SU-DHL-6 (cell line): ENCODE results near the gene GAB2.

ENCODE experiments used
- H2AFZ ChIP-seq: fragments of 200-600 bp; sonication (generic); 2 replicates; pipeline ENCODE4 v1.6.1; 2014; ENCODE audit warnings: low read depth, mild to moderate bottlenecking, moderate library complexity, mixed read lengths, antibody characterized with exemption, low read length; ENCODE audit not compliant: severe bottlenecking
- H3F3A ChIP-seq: fragments of 200-600 bp; shearing (Covaris generic); 2 replicates; pipeline ENCODE4 v1.6.0; 2016; ENCODE audit warnings: antibody characterized with exemption, mild to moderate bottlenecking; ENCODE audit not compliant: insufficient read depth
- H3K27ac ChIP-seq: fragments of 200-600 bp; sonication (generic); 2 replicates; pipeline ENCODE4 v1.5.1; 2016; ENCODE audit warnings: low read depth, mild to moderate bottlenecking, low read length, moderate library complexity, mixed read lengths
- H3K27me3 ChIP-seq: fragments of 200-600 bp; sonication (generic), shearing (Covaris generic); 2 replicates; pipeline ENCODE4 v1.6.0; 2014; ENCODE audit warnings: mild to moderate bottlenecking, low read length
- H3K36me3 ChIP-seq: fragments of 200-600 bp; sonication (generic); 2 replicates; pipeline ENCODE4 v1.6.1; 2014; ENCODE audit warnings: mild to moderate bottlenecking, low read length, mixed read lengths
- H3K4me2 ChIP-seq: fragments of 300-600, 200-600 bp; shearing (Covaris generic), sonication (generic); 2 replicates; pipeline ENCODE4 v1.6.0; 2014; ENCODE audit warnings: low read length, low read depth, mild to moderate bottlenecking; ENCODE audit not compliant: poor library complexity, severe bottlenecking
- H3K4me3 ChIP-seq: fragments of 200-600 bp; sonication (generic); 2 replicates; pipeline ENCODE4 v1.5.1; 2014; ENCODE audit warnings: antibody characterized with exemption, low read length, mild to moderate bottlenecking, mixed read lengths; ENCODE audit not compliant: insufficient read depth, poor library complexity, severe bottlenecking
- H3K79me2 ChIP-seq: fragments of 200-600 bp; sonication (generic); 2 replicates; pipeline ENCODE4 v1.6.1; 2014; ENCODE audit warnings: mild to moderate bottlenecking, low read length, moderate library complexity; ENCODE audit not compliant: insufficient read depth
- H3K9ac ChIP-seq: fragments of 200-600 bp; sonication (generic); 2 replicates; pipeline ENCODE4 v1.7.0; 2014; ENCODE audit warnings: mild to moderate bottlenecking, low read length
- H3K9me2 ChIP-seq: fragments of 200-600 bp; sonication (generic); replicated peaks from 2 replicates; pipeline ENCODE4 v1.6.1; 2014; ENCODE audit warnings: low read length; ENCODE audit not compliant: insufficient read depth
- H3K9me3 ChIP-seq: fragments of 200-600 bp; sonication (generic); 2 replicates; pipeline ENCODE4 v1.6.1; 2014; ENCODE audit warnings: low read length, mixed read lengths; ENCODE audit not compliant: insufficient read depth
- H4K20me1 ChIP-seq: fragments of 200-600 bp; sonication (generic); 2 replicates; pipeline ENCODE4 v1.6.1; 2014; ENCODE audit warnings: low read depth, mild to moderate bottlenecking, antibody characterized with exemption, low read length, moderate library complexity, mixed read lengths
- EZH2phosphoT487 ChIP-seq: fragments of 200-600 bp; sonication (generic), shearing (Covaris generic); conservative IDR thresholded peaks from 2 replicates; pipeline ENCODE4 v1.6.1; 2018; ENCODE audit warnings: mild to moderate bottlenecking, antibody characterized with exemption, low read length, moderate library complexity, mixed read lengths
- TF ChIP-seq, protein P1 (sequence below): fragments of 200-600 bp; sonication (generic); IDR thresholded peaks from one replicate; pipeline ENCODE4 v1.5.1; 2017; ENCODE audit warnings: antibody characterized with exemption, mild to moderate bottlenecking, low read length, moderate library complexity; ENCODE audit not compliant: insufficient read depth, poor library complexity, severe bottlenecking

The GAB2 gene

DNA sequence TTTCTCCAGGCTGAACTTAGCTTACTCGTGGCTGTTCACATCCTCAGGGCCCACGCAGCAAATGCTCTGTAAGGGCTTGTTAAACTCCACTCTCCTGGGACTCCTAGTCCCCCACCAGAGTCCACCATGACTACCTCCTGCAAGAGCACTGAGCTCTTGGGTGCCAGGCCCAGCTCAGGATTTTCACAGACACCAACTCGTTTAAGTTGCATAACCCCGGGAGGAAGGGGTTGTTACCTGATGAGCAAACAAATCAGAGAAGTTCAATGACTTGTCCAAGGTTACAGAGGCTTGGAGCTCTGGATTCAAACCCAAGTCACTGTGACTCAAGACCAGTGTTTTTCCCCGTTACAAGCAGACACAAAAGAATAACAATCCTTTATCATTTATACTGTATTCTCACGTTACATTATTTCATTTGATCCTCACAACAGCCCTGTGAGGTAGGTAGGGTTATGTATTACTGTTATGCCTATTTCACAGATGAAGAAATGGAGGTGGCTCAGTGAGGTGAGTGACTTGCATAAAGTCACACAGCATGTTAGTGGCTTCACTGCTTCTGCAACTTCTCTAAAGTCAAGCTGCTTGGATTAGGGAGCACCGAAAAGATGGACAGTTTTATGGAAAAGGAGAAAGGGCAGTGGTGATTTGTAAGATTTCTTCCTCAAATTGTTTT, 246.6 kb downstream of the GAB2 start:
- H2AFZ ChIP-seq = no peak overlapping the region
- H3K9me3 ChIP-seq = no peaks in the 10 kb centered on the region
- H3K27ac ChIP-seq = no peak overlapping the region
- no peaks in the 10 kb centered on the region for H3K9me2 ChIP-seq
- TF ChIP-seq, protein P1, sequence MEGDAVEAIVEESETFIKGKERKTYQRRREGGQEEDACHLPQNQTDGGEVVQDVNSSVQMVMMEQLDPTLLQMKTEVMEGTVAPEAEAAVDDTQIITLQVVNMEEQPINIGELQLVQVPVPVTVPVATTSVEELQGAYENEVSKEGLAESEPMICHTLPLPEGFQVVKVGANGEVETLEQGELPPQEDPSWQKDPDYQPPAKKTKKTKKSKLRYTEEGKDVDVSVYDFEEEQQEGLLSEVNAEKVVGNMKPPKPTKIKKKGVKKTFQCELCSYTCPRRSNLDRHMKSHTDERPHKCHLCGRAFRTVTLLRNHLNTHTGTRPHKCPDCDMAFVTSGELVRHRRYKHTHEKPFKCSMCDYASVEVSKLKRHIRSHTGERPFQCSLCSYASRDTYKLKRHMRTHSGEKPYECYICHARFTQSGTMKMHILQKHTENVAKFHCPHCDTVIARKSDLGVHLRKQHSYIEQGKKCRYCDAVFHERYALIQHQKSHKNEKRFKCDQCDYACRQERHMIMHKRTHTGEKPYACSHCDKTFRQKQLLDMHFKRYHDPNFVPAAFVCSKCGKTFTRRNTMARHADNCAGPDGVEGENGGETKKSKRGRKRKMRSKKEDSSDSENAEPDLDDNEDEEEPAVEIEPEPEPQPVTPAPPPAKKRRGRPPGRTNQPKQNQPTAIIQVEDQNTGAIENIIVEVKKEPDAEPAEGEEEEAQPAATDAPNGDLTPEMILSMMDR = no peak
- no peak for TF ChIP-seq EZH2phosphoT487
- H3K36me3 ChIP-seq = no peaks in the 10 kb centered on the region
- H3F3A ChIP-seq = no peaks in the 10 kb centered on the region
- no peak overlapping the region for H3K4me3 ChIP-seq
- H4K20me1 ChIP-seq = no peaks in the 10 kb centered on the region
- H3K4me2 ChIP-seq = no peak overlapping the region
- no peak overlapping the region for H3K9ac ChIP-seq
- H3K27me3 ChIP-seq = no peaks in the 10 kb centered on the region
- no peaks in the 10 kb centered on the region for H3K79me2 ChIP-seq

DNA sequence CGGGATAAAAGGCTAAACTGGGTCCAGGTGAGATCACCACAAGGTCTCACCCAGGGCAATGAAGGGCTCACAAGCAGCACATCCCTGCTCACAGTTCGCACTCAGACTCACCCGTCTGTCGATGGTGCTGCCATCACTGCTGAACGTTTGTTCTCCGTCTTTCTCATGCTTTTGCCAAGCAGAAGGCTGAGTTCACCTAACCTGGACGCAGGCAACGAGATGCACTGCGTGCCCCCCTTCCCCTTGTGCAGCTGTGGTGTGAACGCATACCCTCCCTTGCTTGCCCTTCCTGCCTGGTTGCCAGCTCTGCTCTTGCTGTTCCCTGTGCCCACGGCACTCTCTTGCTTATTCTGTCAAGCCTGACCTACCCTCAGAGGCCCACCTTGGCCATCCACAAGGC, 247.2 kb downstream of the GAB2 start:
- Histone ChIP-seq H3K9ac (no peak overlapping the region), H4K20me1 (no peaks in the 10 kb centered on the region), H3K9me3 (no peaks in the 10 kb centered on the region), H3K79me2 (no peaks in the 10 kb centered on the region), H3K36me3 (no peaks in the 10 kb centered on the region), H3K9me2 (no peaks in the 10 kb centered on the region), H2AFZ (no peak overlapping the region), H3K27ac (no peak overlapping the region), H3K4me2 (no peak overlapping the region), H3K27me3 (no peaks in the 10 kb centered on the region), H3K4me3 (no peak overlapping the region), H3F3A (no peaks in the 10 kb centered on the region)
- no peak for TF ChIP-seq EZH2phosphoT487
- TF ChIP-seq, protein P1 = no peak

DNA sequence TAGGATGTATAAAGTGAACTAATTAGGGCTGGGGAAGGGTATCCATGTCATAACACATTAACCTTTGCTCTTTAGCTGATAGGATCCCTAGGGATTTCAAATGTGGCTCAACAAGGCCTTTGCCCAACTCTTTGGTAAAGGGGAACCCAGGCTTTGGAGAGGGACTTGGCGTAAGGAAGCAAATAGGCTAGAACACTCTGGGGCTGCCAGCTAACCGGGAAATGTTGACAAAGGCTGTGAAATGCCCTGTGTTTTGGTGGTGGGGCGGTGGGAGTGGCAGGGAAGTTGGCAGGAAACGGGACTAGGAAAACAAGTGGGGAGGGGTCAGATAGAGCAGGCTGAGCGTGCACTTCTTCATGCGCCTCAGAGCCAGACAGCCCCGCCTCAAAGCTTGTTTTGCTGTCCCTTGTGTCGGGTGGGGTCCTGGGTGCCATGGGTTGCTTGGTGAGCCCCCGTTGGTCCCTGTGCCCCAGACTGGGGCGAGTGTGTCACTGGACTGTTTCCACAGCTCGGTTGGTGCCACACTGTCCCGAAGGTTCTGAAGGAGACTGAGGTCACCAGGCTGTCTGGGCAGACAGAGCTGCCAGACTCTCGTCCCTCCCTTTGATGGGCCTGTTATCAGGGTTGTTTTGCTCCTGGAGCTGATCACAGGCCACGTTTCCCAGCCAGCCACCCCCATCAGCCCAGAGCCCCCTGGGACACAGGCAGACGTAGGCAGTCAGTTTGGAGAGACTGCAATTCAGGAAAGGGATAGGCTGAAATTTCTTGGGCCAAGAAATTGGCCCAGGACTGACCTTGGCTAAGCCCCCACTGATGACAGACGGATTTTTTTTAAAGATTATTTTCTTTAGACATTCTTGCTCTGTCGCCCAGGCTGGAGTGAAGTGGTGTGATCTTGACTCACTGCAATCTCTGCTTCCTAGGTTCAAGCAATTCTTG, 248.8 kb downstream of the GAB2 start:
- no peaks in the 10 kb centered on the region for H4K20me1 ChIP-seq
- H3K9ac ChIP-seq = no peak overlapping the region
- H3K4me2 ChIP-seq = no peak overlapping the region
- H2AFZ ChIP-seq = no peak overlapping the region
- no peak for TF ChIP-seq EZH2phosphoT487
- TF ChIP-seq, protein P1 = no peak
- H3K36me3 ChIP-seq = no peaks in the 10 kb centered on the region
- H3K27ac ChIP-seq = no peak overlapping the region
- H3K27me3 ChIP-seq = no peaks in the 10 kb centered on the region
- no peaks in the 10 kb centered on the region for H3K9me3 ChIP-seq
- no peaks in the 10 kb centered on the region for H3K9me2 ChIP-seq
- H3K79me2 ChIP-seq = no peaks in the 10 kb centered on the region
- no peak overlapping the region for H3K4me3 ChIP-seq
- H3F3A ChIP-seq = no peaks in the 10 kb centered on the region
